Loucy (cell line): ENCODE results near the gene TMIGD3.

Experiments
- H2AFZ ChIP-seq: fragments of 200-600 bp; sonication (generic); 2 replicates; pipeline ENCODE4 v1.6.0; 2016; ENCODE audit warnings: antibody characterized with exemption, mild to moderate bottlenecking, low read length, moderate library complexity
- H3F3A ChIP-seq: fragments of 200-600 bp; 2 replicates; pipeline ENCODE4 v1.6.0; 2016; ENCODE audit warnings: antibody characterized with exemption, low read depth, mild to moderate bottlenecking
- H3K27me3 ChIP-seq: fragments of 200-600 bp; sonication (generic); 2 replicates; pipeline ENCODE4 v1.6.1; 2014; ENCODE audit warnings: low read length, mild to moderate bottlenecking; ENCODE audit not compliant: insufficient read depth, poor library complexity, severe bottlenecking
- H3K36me3 ChIP-seq: fragments of 200-600 bp; sonication (generic); 2 replicates; pipeline ENCODE4 v1.6.1; 2016; ENCODE audit warnings: low read length; ENCODE audit not compliant: insufficient read depth
- H3K4me1 ChIP-seq: fragments of 200-600 bp; sonication (generic); 2 replicates; pipeline ENCODE4 v1.5.1; 2014; ENCODE audit warnings: low read length, mild to moderate bottlenecking; ENCODE audit not compliant: insufficient read depth, poor library complexity, severe bottlenecking
- H3K4me2 ChIP-seq: fragments of 200-600 bp; sonication (generic); 2 replicates; pipeline ENCODE4 v1.6.0; 2014; ENCODE audit warnings: antibody characterized with exemption, low read length, low read depth, mild to moderate bottlenecking; ENCODE audit not compliant: poor library complexity, severe bottlenecking
- H3K4me3 ChIP-seq: fragments of 200-600 bp; sonication (generic); 2 replicates; pipeline ENCODE4 v1.5.1; 2014; ENCODE audit warnings: low read length, mild to moderate bottlenecking, mixed read lengths; ENCODE audit not compliant: poor library complexity, severe bottlenecking
- H3K79me2 ChIP-seq: fragments of 200-600 bp; sonication (generic); 2 replicates; pipeline ENCODE4 v1.6.1; 2014; ENCODE audit warnings: low read length; ENCODE audit not compliant: insufficient read depth
- H3K9ac ChIP-seq: fragments of 200-600 bp; sonication (generic); 2 replicates; pipeline ENCODE4 v1.6.0; 2014; ENCODE audit warnings: mild to moderate bottlenecking, low read depth, low read length, moderate library complexity; ENCODE audit not compliant: poor library complexity, severe bottlenecking
- H3K9me2 ChIP-seq: fragments of 200-600 bp; sonication (generic); replicated peaks from 2 replicates; pipeline ENCODE4 v1.6.1; 2016; ENCODE audit warnings: low read depth, low read length, mixed read lengths
- H3K9me3 ChIP-seq: fragments of 200-600 bp; sonication (generic); 2 replicates; pipeline ENCODE4 v1.6.1; 2014; ENCODE audit warnings: mild to moderate bottlenecking, antibody characterized with exemption, low read length, low read depth; ENCODE audit not compliant: insufficient read depth
- H4K20me1 ChIP-seq: fragments of 200-600 bp; sonication (generic); 2 replicates; pipeline ENCODE4 v1.6.0; 2014; ENCODE audit warnings: antibody characterized with exemption, low read length, mild to moderate bottlenecking; ENCODE audit not compliant: insufficient read depth, poor library complexity, severe bottlenecking
- CTCF ChIP-seq: fragments of 200-600 bp; sonication (generic); conservative IDR thresholded peaks from 2 replicates; pipeline ENCODE4 v1.5.1; 2014; ENCODE audit warnings: mild to moderate bottlenecking, antibody characterized with exemption, low read length
- EZH2phosphoT487 ChIP-seq: fragments of 200-600 bp; IDR thresholded peaks from 2 replicates; pipeline ENCODE4 v1.6.1; 2018; ENCODE audit warnings: antibody characterized with exemption, mild to moderate bottlenecking, moderate library complexity, borderline replicate concordance

TMIGD3 gene

GRCh38 chr1:111483876-111484275, 19.6 kb downstream of the TMIGD3 start:
- Histone ChIP-seq H3K4me3 (no peak overlapping the region), H2AFZ (no peak overlapping the region)
- TF ChIP-seq EZH2phosphoT487 (no peak), CTCF (no peak)

GRCh38 chr1:111483166-111483565, 20.3 kb downstream of the TMIGD3 start:
- Histone ChIP-seq H3F3A (no peaks in the 10 kb centered on the region), H3K4me1 (peaks cover 9% of the 10 kb centered on the region), H3K9ac (no peak overlapping the region), H3K36me3 (no peaks in the 10 kb centered on the region), H3K9me2 (no peaks in the 10 kb centered on the region), H2AFZ (no peak overlapping the region), H3K79me2 (no peaks in the 10 kb centered on the region), H3K4me3 (no peak overlapping the region), H4K20me1 (no peaks in the 10 kb centered on the region), H3K9me3 (no peaks in the 10 kb centered on the region), H3K4me2 (no peak overlapping the region), H3K27me3 (no peaks in the 10 kb centered on the region)
- no peak for TF ChIP-seq EZH2phosphoT487
- TF ChIP-seq CTCF, result no peak

More at GRCh38 chr1:111483876-111484275, 19.6 kb downstream of the TMIGD3 start:
- no peaks in the 10 kb centered on the region for H3K9me3 ChIP-seq
- no peak overlapping the region for H3K9ac ChIP-seq
- H4K20me1 ChIP-seq, result no peaks in the 10 kb centered on the region
- no peaks in the 10 kb centered on the region for H3K79me2 ChIP-seq
- no peaks in the 10 kb centered on the region for H3K27me3 ChIP-seq
- peaks cover 5% of the 10 kb centered on the region for H3K4me1 ChIP-seq
- H3K36me3 ChIP-seq, result no peaks in the 10 kb centered on the region
- no peaks in the 10 kb centered on the region for H3F3A ChIP-seq
- H3K9me2 ChIP-seq, result no peaks in the 10 kb centered on the region
- no peak overlapping the region for H3K4me2 ChIP-seq

GRCh38 chr1:111481387-111482221, 21.8 kb downstream of the TMIGD3 start:
- Histone ChIP-seq H3K27me3 (no peaks in the 10 kb centered on the region), H3K9me2 (no peaks in the 10 kb centered on the region), H3K79me2 (no peaks in the 10 kb centered on the region), H3K9me3 (no peaks in the 10 kb centered on the region), H3K4me1 (peaks cover 25% of the 10 kb centered on the region), H3K9ac (peak overlapping the region; percentile 26), H3F3A (0 out of 2 replicates have a peak, but pooled peaks cover 4% of the 10 kb centered on the region), H3K4me2 (no peak overlapping the region), H3K4me3 (no peak overlapping the region), H2AFZ (peak overlapping the region; percentile 68; the same call in 1 of the 2 replicates), H4K20me1 (no peaks in the 10 kb centered on the region), H3K36me3 (no peaks in the 10 kb centered on the region)
- TF ChIP-seq CTCF, result peak; percentile 85
- TF ChIP-seq EZH2phosphoT487, result no peak
